Frontal cortex (tissue), 1 donor: ENCODE data around the gene MN1. TPM values are rescaled to one million over a fixed set of nuclear protein-coding genes. Genes with fewer than 3 reads are reported as not detected.

ENCODE experiments used
- total RNA-seq: library from RNA; depleted of rRNA; stranded (reverse); fragments of >200 nt; gene quantifications from one replicate; pipeline ENCODE4 v1.2.3, GENCODE V29; 2014

MN1 gene
- total RNA-seq, 1 donor from 2014 or later = 26.5 TPM

Other genes starting within 250 kb of the MN1 start
- 39.1 TPM for gene PITPNB, start 117.5 kb upstream of the MN1 start, total RNA-seq